Fibroblast of skin of scalp (primary cell): ENCODE measurements around the gene AGPAT3.

ENCODE experiments used
- DNase-seq: peaks from one replicate; pipeline ENCODE4 v3.0.0-alpha.2; 2013

The AGPAT3 gene

GRCh38 chr21:43925609-43926008 is 60.6 kb downstream of the AGPAT3 start:
- DNase-seq: no peak

GRCh38 chr21:43926196-43926595 is 61.2 kb downstream of the AGPAT3 start:
- DNase-seq: no peak

GRCh38 chr21:43927591-43928221 is 62.7 kb downstream of the AGPAT3 start:
- no peak for DNase-seq

GRCh38 chr21:43928222-43929125 is 63.5 kb downstream of the AGPAT3 start:
- no peak for DNase-seq

GRCh38 chr21:43929217-43929971 is 64.4 kb downstream of the AGPAT3 start:
- no peak for DNase-seq

GRCh38 chr21:43930074-43930847 is 65.2 kb downstream of the AGPAT3 start:
- DNase-seq: no peak

- no peak for DNase-seq
These were observed 65.9 kb downstream of the AGPAT3 start for GRCh38 chr21:43930848-43931375.

GRCh38 chr21:43931489-43931888 is 66.5 kb downstream of the AGPAT3 start:
- no peak for DNase-seq

- no peak for DNase-seq
These were observed 67.0 kb downstream of the AGPAT3 start for GRCh38 chr21:43932005-43932404.

- no peak for DNase-seq
These were observed 68.2 kb downstream of the AGPAT3 start for GRCh38 chr21:43933199-43933598.

GRCh38 chr21:43933680-43934079 is 68.7 kb downstream of the AGPAT3 start:
- no peak for DNase-seq

GRCh38 chr21:43934116-43934515 is 69.1 kb downstream of the AGPAT3 start:
- no peak for DNase-seq

- DNase-seq: no peak
These were observed 70.0 kb downstream of the AGPAT3 start for GRCh38 chr21:43934716-43935705.

- no peak for DNase-seq
These were observed 70.7 kb downstream of the AGPAT3 start for GRCh38 chr21:43935711-43936110.

- DNase-seq: no peak
These were observed 71.4 kb downstream of the AGPAT3 start for GRCh38 chr21:43936247-43936967.

- no peak for DNase-seq
These were observed 72.2 kb downstream of the AGPAT3 start for GRCh38 chr21:43937051-43937832.

GRCh38 chr21:43937891-43938309 is 72.9 kb downstream of the AGPAT3 start:
- DNase-seq: no peak

GRCh38 chr21:43938751-43939442 is 73.9 kb downstream of the AGPAT3 start:
- peak; percentile 72 for DNase-seq
